ENCODE data around the gene MAP3K15. TPM values are rescaled to one million over a fixed set of nuclear protein-coding genes. Genes with fewer than 3 reads are reported as not detected.

Gene MAP3K15
- polyA plus RNA-seq, 1 donor from 2014 or later = not detected

DNA sequence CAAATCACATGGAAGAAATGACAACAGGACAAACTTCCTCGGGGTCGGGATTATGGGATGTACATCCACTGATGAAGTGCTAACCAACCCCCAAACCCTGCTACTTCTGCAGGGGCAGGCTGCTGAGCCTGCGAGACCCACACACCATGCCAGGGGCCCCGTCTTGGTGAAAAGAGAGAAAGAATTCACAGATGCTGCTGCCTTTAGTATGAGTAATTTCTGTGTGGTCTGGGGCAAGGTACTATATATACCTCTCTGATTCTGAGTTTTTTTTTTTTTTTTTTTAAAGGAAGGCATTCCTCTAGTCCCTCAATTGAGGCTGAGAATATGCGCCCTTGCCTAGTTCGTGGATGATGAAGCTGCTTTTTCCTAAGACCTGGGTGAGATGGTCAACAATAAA is 146.7 kb downstream of the MAP3K15 start:
- Mint-ChIP-seq H3K27me3 (no peaks in the 10 kb centered on the region), H3K27ac (no peak overlapping the region), H3K4me3 (no peak overlapping the region), H3K36me3 (peaks cover 6% of the 10 kb centered on the region), H3K9me3 (peaks cover 2 to 13% (median 5%) of the 10 kb centered on the region in 3 donors), H3K4me1 (peaks cover 2 to 6% (median 6%) of the 10 kb centered on the region in 3 donors)

DNA sequence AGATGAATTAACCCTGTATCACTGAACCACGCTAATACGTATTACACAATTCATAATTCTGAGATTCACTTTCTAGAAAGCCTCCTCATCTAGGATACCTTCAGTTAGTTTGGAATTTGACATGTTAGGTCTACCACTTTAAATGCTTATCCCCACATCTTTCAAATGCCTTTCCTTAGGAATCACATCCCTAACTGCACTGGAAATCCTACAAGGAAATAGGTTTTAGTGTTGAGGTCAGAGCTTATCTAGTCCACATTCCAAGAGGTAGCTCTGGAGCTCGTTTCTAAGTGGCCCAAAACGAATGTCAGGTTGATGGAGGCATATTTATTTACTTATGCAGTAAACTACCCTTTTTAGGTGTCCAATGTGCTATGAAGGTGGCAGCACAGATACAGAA is 153.6 kb downstream of the MAP3K15 start:
- peaks cover 2 to 6% (median 3%) of the 10 kb centered on the region in 3 donors for H3K9me3 Mint-ChIP-seq
- H3K27me3 Mint-ChIP-seq = no peaks in the 10 kb centered on the region
- no peak overlapping the region for H3K27ac Mint-ChIP-seq

DNA sequence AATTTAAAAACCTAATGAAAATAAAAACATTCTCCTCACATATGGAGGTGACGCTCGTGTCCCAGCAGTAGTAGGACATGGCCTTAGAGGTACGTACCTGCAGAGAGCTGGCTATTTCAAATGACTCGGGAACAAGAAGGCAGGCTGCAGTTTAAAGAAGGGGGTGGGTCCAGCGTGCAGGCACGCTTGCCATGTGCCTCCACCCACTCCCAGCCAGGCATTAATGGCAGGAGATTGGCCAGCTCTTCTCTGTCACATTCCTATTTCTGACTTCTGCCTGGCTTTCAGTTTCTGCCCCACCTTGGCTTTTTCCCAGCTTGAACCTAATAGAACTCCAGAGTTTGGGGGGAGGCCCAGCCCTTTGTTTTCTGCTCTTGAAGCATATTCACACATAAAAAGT is 154.4 kb downstream of the MAP3K15 start:
- H3K27ac Mint-ChIP-seq = no peak overlapping the region

More for the DNA sequence above, 153.6 kb downstream of the MAP3K15 start:
- no peaks in the 10 kb centered on the region for H3K4me1 Mint-ChIP-seq
- no peak overlapping the region for H3K4me3 Mint-ChIP-seq
- peaks cover 5% of the 10 kb centered on the region for H3K36me3 Mint-ChIP-seq

DNA sequence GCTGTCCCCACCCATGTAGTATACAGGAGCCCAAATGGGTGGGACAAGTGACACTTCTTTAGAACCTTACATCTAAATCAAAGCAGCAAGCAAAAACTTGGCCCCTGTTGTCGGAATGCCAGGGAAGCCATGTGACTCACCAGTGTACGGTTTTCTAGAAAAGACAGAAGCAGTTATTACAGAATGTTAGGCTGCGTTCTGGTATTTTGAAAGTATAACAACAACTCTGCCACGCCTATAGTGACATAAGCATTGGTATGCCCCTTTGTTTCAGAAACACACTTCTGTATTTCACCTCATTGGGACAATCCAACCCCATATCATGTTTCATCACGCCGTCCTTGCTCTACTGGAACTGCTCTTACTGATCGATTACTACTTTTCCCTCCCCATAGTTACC is 156.8 kb downstream of the MAP3K15 start:
- no peaks in the 10 kb centered on the region for H3K9me3 Mint-ChIP-seq
- H3K27ac Mint-ChIP-seq = no peak overlapping the region
- H3K4me1 Mint-ChIP-seq = no peaks in the 10 kb centered on the region
- H3K27me3 Mint-ChIP-seq = no peaks in the 10 kb centered on the region
- H3K36me3 Mint-ChIP-seq = no peaks in the 10 kb centered on the region
- H3K4me3 Mint-ChIP-seq = no peak overlapping the region

More for the DNA sequence above, 154.4 kb downstream of the MAP3K15 start:
- H3K36me3 Mint-ChIP-seq = peaks cover 5% of the 10 kb centered on the region
- no peaks in the 10 kb centered on the region for H3K4me1 Mint-ChIP-seq
- no peaks in the 10 kb centered on the region for H3K27me3 Mint-ChIP-seq
- H3K4me3 Mint-ChIP-seq = no peak overlapping the region
- H3K9me3 Mint-ChIP-seq = no peaks in the 10 kb centered on the region

DNA sequence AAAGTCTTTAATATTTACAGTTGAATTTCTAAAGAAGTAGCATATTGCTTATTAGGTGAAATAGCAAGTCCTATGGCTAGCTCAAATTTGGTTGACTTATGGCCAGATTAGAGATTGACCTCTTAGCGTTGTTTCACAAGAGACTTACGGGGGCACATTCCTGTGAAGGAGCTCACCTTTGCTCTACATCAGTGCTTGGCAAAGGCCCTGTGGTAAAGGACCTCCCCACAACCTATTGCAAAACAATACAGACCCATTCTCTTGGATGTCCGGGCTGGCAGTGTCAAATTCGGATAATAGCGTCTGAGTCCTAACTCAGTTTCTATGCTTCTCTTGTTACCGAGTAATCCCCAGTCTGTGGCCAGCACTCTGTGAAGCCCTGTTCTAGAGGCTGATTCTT is 160.7 kb downstream of the MAP3K15 start:
- H3K4me3 Mint-ChIP-seq = no peak overlapping the region
- H3K27ac Mint-ChIP-seq = no peak overlapping the region
- peaks cover 7 to 14% (median 9%) of the 10 kb centered on the region in 3 donors for H3K4me1 Mint-ChIP-seq
- no peaks in the 10 kb centered on the region for H3K9me3 Mint-ChIP-seq
- H3K36me3 Mint-ChIP-seq = peaks cover 5% of the 10 kb centered on the region
- H3K27me3 Mint-ChIP-seq = no peaks in the 10 kb centered on the region

DNA sequence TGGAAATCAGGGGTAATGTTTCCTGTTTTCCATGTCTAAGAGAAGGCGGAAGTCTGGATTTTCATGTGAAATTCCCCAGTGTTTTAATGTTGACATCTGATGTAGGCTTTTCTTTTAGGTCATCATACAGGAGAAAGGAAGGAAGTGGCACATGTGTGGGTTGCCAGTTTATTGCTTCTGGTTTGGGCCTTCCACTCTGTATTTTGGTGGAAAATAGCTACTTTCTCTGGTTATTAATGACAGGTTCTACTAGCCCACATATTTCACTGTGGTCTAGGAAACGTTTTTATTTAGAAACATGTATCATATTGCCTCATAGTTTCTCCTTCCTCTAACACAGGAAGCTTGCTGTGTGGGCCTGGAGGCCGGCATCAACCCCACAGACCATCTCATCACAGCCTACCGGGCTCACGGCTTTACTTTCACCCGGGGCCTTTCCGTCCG is 164.3 kb downstream of the MAP3K15 start:
- peaks cover 14 to 17% (median 15%) of the 10 kb centered on the region in 3 donors for H3K4me1 Mint-ChIP-seq
- peak overlapping the region; percentile 41 to 94 (median 66) for H3K27ac Mint-ChIP-seq
- H3K4me3 Mint-ChIP-seq = peak overlapping the region in 2 of 4 donors; percentile 8 to 10
- H3K36me3 Mint-ChIP-seq = peaks cover 6% of the 10 kb centered on the region
- no peaks in the 10 kb centered on the region for H3K9me3 Mint-ChIP-seq
- H3K27me3 Mint-ChIP-seq = no peaks in the 10 kb centered on the region

DNA sequence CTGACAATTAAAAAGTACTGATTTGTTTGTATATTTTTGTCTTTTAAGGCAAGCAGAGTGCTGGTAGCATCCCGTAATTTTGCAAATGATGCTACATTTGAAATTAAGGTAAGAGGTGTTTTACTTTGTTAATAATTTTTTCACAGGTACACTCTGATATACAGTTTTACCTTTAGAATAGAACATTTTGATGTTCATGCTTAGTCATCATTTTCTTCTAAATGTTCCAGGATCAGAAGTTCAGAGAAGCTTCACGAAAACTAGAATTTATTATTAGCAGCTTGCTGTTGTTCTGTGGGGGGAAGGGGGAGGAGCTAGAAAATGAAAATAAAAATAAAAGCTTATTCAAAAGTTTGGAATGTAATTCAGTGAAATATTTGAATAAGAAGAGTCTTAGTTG is 166.0 kb downstream of the MAP3K15 start:
- Mint-ChIP-seq H3K4me1 (peaks cover 14 to 18% (median 15%) of the 10 kb centered on the region in 3 donors), H3K36me3 (peaks cover 6% of the 10 kb centered on the region), H3K27ac (no peak overlapping the region), H3K4me3 (no peak overlapping the region), H3K27me3 (no peaks in the 10 kb centered on the region), H3K9me3 (no peaks in the 10 kb centered on the region)

DNA sequence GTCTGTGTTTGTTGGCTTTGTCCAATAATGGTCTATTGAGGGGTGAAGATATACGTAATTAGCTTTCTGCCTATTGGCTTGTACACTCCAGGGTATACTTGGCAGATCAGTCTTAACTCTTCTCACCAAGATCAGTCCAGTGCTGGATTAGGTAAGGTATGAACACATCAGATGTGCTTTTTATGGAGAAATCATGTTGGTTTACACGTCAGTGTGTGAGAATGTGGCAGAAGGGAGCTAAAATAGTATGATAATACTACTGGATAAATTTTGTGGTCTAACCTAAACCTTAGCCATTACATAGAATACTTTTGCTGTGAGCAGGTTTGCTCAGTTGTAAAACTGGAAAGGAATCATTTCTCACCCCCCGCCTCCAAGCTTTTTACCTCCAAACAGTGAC is 167.4 kb downstream of the MAP3K15 start:
- H3K4me1 Mint-ChIP-seq = peaks cover 14 to 22% (median 20%) of the 10 kb centered on the region in 3 donors
- no peaks in the 10 kb centered on the region for H3K9me3 Mint-ChIP-seq
- H3K36me3 Mint-ChIP-seq = peaks cover 6% of the 10 kb centered on the region
- H3K4me3 Mint-ChIP-seq = no peak overlapping the region
- peak overlapping the region in 1 of 3 donors; percentile 77 for H3K27ac Mint-ChIP-seq
- no peaks in the 10 kb centered on the region for H3K27me3 Mint-ChIP-seq

DNA sequence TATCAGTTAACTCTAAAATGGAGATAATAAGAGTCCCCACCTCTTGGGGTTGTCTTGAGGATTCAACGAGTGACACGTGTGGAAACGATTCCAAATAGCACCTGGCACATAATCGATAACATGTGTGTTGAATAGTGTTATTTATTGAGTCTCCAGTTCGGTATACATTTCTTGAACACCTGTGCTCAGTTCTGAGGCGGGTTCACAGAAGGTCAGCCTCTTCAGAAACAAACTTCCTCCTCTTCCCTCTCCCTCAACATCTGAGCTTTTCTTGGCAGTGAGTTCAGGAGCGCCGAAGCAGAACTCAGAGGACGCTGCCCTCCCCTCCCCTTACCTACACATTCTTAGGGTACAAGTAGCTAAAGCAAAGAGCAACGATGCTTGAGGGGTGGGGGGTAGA is 170.6 kb downstream of the MAP3K15 start:
- H3K9me3 Mint-ChIP-seq = no peaks in the 10 kb centered on the region

DNA sequence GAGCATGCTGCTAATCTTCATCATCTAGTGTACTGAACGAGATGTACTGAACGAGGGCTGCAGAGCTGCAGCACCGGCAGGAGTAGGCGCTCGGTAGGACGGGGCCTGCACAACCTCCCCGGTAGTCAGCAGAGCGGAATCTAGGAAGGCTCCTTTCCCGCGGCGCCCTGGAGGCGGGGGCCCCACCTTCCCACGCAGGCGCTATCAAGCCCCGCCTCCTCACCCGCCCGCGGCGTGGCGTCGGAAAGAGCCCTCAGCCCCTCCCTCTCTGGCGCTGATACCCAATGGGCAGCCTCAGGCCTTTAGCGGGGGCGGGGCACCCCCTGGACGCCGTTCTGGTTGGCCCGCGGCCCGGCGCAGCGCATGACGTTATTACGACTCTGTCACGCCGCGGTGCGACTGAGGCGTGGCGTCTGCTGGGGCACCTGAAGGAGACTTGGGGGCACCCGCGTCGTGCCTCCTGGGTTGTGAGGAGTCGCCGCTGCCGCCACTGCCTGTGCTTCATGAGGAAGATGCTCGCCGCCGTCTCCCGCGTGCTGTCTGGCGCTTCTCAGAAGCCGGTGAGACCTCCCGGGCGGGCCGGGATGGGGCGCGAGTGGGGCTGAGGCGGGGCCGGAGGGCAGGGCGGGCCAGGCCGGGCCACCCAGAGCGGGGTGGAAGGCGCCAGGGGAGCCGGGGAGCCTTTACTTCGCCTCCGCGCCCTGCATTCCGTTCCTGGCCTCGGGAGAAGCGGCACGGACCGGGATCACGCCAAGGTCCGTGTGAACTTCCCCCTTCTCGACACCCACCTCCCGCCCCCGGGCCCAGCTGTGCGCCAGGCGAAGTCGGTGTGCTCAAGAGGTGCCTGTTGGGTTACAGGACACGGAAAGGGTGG is 171.5 kb downstream of the MAP3K15 start, which contains the start of gene PDHA1:
PDHA1 (plus strand) TSS at position 393 of the 874 bp plus-strand sequence; CDS start at position 504, 111 bp downstream.
- Mint-ChIP-seq H3K9me3 (no peaks in the 10 kb centered on the region), H3K4me1 (peaks cover 5 to 14% (median 7%) of the 10 kb centered on the region in 3 donors), H3K27me3 (peaks cover 2% of the 10 kb centered on the region), H3K36me3 (peaks cover 3% of the 10 kb centered on the region), H3K4me3 (peak within 1 kb of the TSS; percentile 86 to 95 (median 94)), H3K27ac (peak within 1 kb of the TSS; percentile 73 to 92 (median 73))

More for the DNA sequence above, 170.6 kb downstream of the MAP3K15 start:
- H3K27ac Mint-ChIP-seq = peak overlapping the region in 2 of 3 donors; percentile 73 to 92
- H3K27me3 Mint-ChIP-seq = peaks cover 2% of the 10 kb centered on the region
- peaks cover 4% of the 10 kb centered on the region for H3K36me3 Mint-ChIP-seq
- H3K4me1 Mint-ChIP-seq = peaks cover 6 to 14% (median 7%) of the 10 kb centered on the region in 3 donors
- H3K4me3 Mint-ChIP-seq = peak overlapping the region; percentile 86 to 95 (median 94)

DNA sequence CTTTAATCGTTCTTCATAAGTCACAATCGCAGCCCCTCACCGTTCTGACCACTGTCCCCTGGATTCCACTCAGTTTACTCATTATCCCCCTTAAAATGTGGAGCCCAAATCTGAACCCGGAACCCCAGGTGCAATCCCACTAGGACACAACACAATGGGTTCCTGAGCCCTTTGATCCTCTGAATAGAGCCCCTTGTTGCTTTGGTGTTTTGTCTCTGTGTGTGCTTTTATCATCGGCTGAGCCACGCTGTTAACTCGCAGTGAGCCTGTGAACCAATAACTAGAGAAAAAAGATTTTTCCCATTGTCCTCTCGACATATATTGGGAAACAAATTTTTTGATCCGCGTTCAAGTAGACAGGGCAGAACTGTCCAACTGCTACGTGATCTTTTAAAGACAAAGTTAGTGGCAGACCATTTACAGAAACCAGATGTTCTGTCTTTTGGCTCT is 172.2 kb downstream of the MAP3K15 start:
- Mint-ChIP-seq H3K36me3 (peaks cover 3% of the 10 kb centered on the region), H3K27ac (peak overlapping the region; percentile 73 to 88 (median 73)), H3K4me3 (peak overlapping the region; percentile 86 to 95 (median 94)), H3K9me3 (no peaks in the 10 kb centered on the region), H3K4me1 (peaks cover 5 to 14% (median 7%) of the 10 kb centered on the region in 3 donors), H3K27me3 (peaks cover 2% of the 10 kb centered on the region)

DNA sequence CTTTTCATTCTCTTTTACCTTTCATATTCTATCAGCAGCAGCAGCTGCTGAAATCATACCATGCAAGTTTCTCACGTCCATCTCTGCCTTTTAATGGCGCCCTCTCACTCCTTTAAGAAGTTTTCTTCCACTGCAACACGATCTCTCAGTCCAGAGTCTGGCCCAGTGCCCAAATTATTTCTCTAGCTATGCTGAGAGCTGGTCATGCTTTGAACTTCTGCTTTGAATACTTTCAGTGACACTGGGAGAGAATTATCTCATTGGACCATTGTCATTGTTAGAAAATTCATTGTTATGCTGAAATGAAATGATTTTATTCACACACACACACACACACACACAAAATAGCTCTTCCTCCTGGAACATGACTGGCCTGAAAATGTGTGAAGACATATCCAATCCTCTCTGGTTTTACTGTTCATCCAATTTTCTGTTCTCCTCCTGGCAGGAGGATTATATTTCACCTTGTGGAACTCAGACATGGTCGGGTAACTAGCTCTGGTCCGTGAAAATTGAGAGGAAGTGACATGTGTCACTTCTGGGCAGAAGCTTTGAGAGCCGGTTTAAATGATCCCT is 172.9 kb downstream of the MAP3K15 start:
- Mint-ChIP-seq H3K36me3 (peaks cover 3% of the 10 kb centered on the region), H3K4me3 (peak overlapping the region in 2 of 4 donors; percentile 69 to 92), H3K4me1 (peaks cover 4 to 9% (median 5%) of the 10 kb centered on the region in 3 donors), H3K27ac (no peak overlapping the region), H3K27me3 (peaks cover 2% of the 10 kb centered on the region), H3K9me3 (no peaks in the 10 kb centered on the region)

DNA sequence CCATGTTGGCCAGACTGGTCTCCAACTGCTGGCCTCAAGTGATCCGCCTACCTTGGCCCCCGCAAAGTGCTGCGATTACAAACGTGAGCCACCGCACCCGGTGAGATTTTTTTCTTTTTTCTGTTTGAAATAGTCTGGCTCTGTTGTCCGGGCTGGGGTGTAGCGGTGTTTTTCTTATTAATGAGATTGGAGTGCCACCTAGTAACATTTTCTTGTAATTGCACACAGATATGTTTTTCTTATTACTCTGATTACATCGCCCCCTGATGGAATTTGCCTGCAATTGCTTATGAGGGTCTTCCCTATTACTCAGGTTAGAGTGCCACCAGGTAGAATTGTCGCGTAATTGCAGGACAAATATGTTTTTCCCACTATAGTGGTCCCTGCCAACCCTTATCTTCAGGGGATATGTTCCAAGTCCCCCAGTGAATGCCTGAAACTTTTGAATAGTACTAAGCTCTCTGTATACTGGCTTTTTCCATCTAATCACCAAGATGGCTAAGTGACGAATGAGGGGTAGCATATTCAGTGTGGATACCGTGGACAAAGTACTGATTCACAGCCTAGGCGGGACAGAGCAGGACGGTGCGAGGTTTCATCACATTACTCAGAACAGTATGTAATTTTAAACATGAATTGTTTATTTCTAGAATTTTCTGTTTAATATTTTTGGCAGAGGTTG is 180.2 kb downstream of the MAP3K15 start:
- Mint-ChIP-seq H3K36me3 (no peaks in the 10 kb centered on the region), H3K4me1 (peaks cover 2 to 5% (median 2%) of the 10 kb centered on the region in 3 donors), H3K4me3 (peak overlapping the region in 1 of 4 donors; percentile 60), H3K9me3 (peaks cover 1 to 4% (median 2%) of the 10 kb centered on the region in 3 donors), H3K27ac (peak overlapping the region in 2 of 3 donors; percentile 69 to 86), H3K27me3 (no peaks in the 10 kb centered on the region)

DNA sequence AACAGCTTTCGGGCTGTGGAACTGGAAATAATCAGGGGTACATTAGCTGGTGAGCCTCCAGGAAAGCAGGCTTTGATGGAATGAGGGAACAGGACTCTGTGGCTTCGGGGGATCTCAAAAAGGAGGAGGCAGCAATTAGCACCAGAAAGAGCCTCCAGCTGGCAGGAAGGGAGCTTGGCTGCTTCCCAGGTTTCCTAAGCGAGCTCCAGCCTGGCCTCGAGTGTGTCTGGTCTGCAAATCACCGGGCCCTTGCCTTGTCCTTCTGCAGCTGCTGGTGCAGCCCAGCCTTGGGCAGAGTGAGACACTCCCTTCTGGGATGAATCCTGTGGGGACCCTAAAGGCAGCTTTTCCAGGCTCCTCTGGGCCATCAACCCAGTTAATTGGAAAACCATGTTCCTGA is 182.3 kb downstream of the MAP3K15 start:
- no peak overlapping the region for H3K27ac Mint-ChIP-seq

More for the DNA sequence above, 182.3 kb downstream of the MAP3K15 start:
- H3K27me3 Mint-ChIP-seq = no peaks in the 10 kb centered on the region
- peaks cover 2 to 5% (median 2%) of the 10 kb centered on the region in 3 donors for H3K4me1 Mint-ChIP-seq
- H3K4me3 Mint-ChIP-seq = no peak overlapping the region
- H3K36me3 Mint-ChIP-seq = no peaks in the 10 kb centered on the region
- H3K9me3 Mint-ChIP-seq = peaks cover 1 to 4% (median 2%) of the 10 kb centered on the region in 3 donors
